Spleen (tissue), 7 donors: ENCODE measurements around the gene GRK5.

Experiments
- CTCF ChIP-seq, 11 experiments: fragments of 200-600 bp in 7 of 11; fragments of 450-650 bp in 4 of 11; sonication (generic) in 4 of 11; IDR thresholded peaks in 8 of 11; conservative IDR thresholded peaks in 3 of 11; 1 replicate in 7 of 11; 2 replicates in 4 of 11; pipeline versions ENCODE4 v1.4.0 to v1.8.0; 2016 to 2021; ENCODE audit warnings: antibody characterized with exemption in 11 of 11, inconsistent platforms in 4 of 11, mild to moderate bottlenecking in 1 of 11
- POLR2A ChIP-seq, 3 donors: fragments of 450-650 bp; IDR thresholded peaks; one replicate each; pipeline ENCODE4 v1.5.1; 2017; ENCODE audit warnings: antibody characterized with exemption in 3 of 3, mild to moderate bottlenecking in 1 of 3
- POLR2AphosphoS5 ChIP-seq, 3 donors: sonication (generic); formaldehyde crosslinking; IDR thresholded peaks; one replicate each; pipeline ENCODE4 v1.5.1; 2017; ENCODE audit warnings: antibody characterized with exemption in 3 of 3
- donor health status: DM: no; HTN: no; CAD: no; lungs with moderate emphysema.
- donor health status: DM: no; HTN: no; CAD: no.
- donor health status: DM: no; HTN: no; CAD: no.

GRCh38 chr10:119343011-119343601, 135.7 kb downstream of the GRK5 start:
- TF ChIP-seq CTCF (IDR thresholded peaks at IDR 0.05 in 8 of 11, conservative IDR thresholded peaks at IDR 0.05 in 3 of 11) (no peak), POLR2A (IDR thresholded peaks at IDR 0.05) (no peak), POLR2AphosphoS5 (IDR thresholded peaks at IDR 0.05) (no peak)
